ENCODE results near the gene PDE6G. TPM values are rescaled to one million over a fixed set of nuclear protein-coding genes. Genes with fewer than 3 reads are reported as not detected.

PDE6G gene
- total and polyA plus RNA-seq, 2 of the 13 experiments (the other 11 are each of a cell fraction or from before 2014, with no cell fraction given) = 1.4 to 6.7 TPM

DNA sequence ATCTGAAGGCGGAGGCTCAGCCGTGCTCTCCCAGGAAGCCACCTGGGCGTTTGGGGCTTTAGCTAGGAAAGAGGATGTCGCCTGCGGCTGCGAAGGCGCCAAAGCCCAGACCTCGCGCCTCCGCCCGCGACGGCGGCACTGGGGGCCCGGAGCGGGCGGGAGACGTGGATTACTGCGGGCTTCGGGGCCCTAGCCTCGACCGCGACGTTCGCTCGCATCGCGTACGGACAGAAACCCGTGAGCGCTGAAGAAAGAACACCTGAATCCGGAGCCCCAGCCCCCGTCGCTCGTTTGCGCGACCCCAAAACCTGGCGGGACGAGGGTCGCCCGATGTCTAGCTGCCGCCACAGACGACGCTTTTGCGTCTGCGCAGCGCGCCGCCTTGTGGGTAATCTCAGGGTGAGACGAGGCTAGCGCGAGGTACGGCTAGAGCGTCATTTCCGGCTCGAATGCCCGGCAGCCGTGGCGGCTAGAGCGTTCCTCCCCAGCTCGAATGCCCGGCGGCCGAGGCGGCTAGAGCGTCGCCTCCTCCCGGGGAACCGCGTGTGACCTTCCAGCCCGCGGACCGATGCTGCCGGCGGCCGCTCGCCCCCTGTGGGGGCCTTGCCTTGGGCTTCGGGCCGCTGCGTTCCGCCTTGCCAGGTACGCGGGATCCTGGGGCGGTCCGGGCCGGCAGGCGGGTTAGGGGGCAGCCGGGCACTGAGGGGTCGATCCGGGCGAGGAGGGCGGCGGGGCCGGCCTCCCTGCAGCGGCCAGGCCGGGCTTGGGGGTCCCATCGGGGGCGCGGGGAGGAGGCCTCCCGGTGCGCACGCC lies 46.8 kb upstream of the PDE6G start, which contains the start of gene MRPL12 (continued):
- no peak for TF ChIP-seq IKZF4 (CRISPR knock-in tag; IDR thresholded peaks at IDR 0.05; ENCODE audit: borderline replicate concordance, low read depth, not compliant biosample characterization)
- TF ChIP-seq SP140L (CRISPR knock-in tag; IDR thresholded peaks at IDR 0.05; ENCODE audit: borderline replicate concordance) = no peak; the same call in 1 of the 2 replicates
- peak; percentile 99 for TF ChIP-seq ZNF788 (CRISPR knock-in tag; IDR thresholded peaks at IDR 0.05; ENCODE audit: borderline replicate concordance)
- peak; percentile 85 for TF ChIP-seq FOXO1 (CRISPR knock-in tag; IDR thresholded peaks at IDR 0.05)
- TF ChIP-seq MEIS2 (CRISPR knock-in tag; IDR thresholded peaks at IDR 0.05) = peak; percentile 84; the same call in 1 of the 2 replicates
- peak; percentile 94; the same call in 1 of the 2 replicates for TF ChIP-seq ZNF589 (CRISPR knock-in tag; conservative IDR thresholded peaks at IDR 0.05)
- no peak for TF ChIP-seq RAD51 (IDR thresholded peaks at IDR 0.05; ENCODE audit: borderline replicate concordance)
- TF ChIP-seq ZNF441 (CRISPR knock-in tag; IDR thresholded peaks at IDR 0.05; ENCODE audit: borderline replicate concordance) = peak; percentile 81
- TF ChIP-seq ZNF572 (CRISPR knock-in tag; IDR thresholded peaks at IDR 0.05) = no peak; the same call in 1 of the 2 replicates
- no peak for TF ChIP-seq ZNF644 (CRISPR knock-in tag; IDR thresholded peaks at IDR 0.05; ENCODE audit: low read depth)
- TF ChIP-seq ZNF614 (CRISPR knock-in tag; IDR thresholded peaks at IDR 0.05; ENCODE audit: borderline replicate concordance) = peak; percentile 52; the same call in 1 of the 2 replicates
- TF ChIP-seq HNRNPUL1 (IDR thresholded peaks at IDR 0.05; ENCODE audit: low read depth, low read length) = no peak; the same call in 1 of the 2 replicates
- peak; percentile 88; the same call in 1 of the 3 replicates for TF ChIP-seq MXI1 (IDR thresholded peaks at IDR 0.05; ENCODE audit: borderline replicate concordance, low read depth, low read length)
- peak; percentile 98 for TF ChIP-seq DMAP1 (CRISPR knock-in tag; IDR thresholded peaks at IDR 0.05)
- peak; percentile 80 for TF ChIP-seq SP2 (CRISPR knock-in tag; IDR thresholded peaks at IDR 0.05)
- TF ChIP-seq ZBTB3 (CRISPR knock-in tag; IDR thresholded peaks at IDR 0.05; ENCODE audit: borderline replicate concordance, low read depth) = peak; percentile 73
- peak; percentile 83; the same call in 1 of the 2 replicates for TF ChIP-seq SNAI1 (CRISPR knock-in tag; IDR thresholded peaks at IDR 0.05; ENCODE audit: borderline replicate concordance)
- TF ChIP-seq, protein P1, sequence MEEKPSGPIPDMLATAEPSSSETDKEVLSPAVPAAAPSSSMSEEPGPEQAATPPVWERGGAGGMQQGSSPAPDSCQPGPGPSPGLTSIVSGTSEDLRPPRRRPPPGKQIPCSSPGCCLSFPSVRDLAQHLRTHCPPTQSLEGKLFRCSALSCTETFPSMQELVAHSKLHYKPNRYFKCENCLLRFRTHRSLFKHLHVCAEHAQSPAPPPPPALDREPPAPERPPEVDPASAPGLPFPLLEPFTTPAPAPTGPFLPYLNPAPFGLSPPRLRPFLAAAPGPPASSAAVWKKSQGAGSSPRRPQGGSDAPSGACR (CRISPR knock-in tag; IDR thresholded peaks at IDR 0.05) = peak; percentile 96
- no peak for TF ChIP-seq ZNF75D (CRISPR knock-in tag; IDR thresholded peaks at IDR 0.05; ENCODE audit: borderline replicate concordance)
- TF ChIP-seq, protein P2, sequence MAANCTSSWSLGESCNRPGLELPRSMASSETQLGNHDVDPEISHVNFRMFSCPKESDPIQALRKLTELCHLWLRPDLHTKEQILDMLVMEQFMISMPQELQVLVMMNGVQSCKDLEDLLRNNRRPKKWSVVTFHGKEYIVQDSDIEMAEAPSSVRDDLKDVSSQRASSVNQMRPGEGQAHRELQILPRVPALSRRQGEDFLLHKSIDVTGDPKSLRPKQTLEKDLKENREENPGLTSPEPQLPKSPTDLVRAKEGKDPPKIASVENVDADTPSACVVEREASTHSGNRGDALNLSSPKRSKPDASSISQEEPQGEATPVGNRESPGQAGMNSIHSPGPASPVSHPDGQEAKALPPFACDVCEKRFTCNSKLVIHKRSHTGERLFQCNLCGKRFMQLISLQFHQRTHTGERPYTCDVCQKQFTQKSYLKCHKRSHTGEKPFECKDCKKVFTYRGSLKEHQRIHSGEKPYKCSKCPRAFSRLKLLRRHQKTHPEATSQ (CRISPR knock-in tag; IDR thresholded peaks at IDR 0.05; ENCODE audit: borderline replicate concordance) = no peak
- TF ChIP-seq PCBP1 (IDR thresholded peaks at IDR 0.05; ENCODE audit: borderline replicate concordance, low read depth, low read length) = 0 out of 2 replicates have a peak, but pooled peaks have one; percentile 50
- TF ChIP-seq ATAD3A (CRISPR knock-in tag; IDR thresholded peaks at IDR 0.05) = no peak
- no peak; the same call in 1 of the 2 replicates for TF ChIP-seq ZNF83 (CRISPR knock-in tag; IDR thresholded peaks at IDR 0.05; ENCODE audit: borderline replicate concordance)
- peak; percentile 94 for TF ChIP-seq TBX2 (CRISPR knock-in tag; IDR thresholded peaks at IDR 0.05; ENCODE audit: borderline replicate concordance)
- no peak for TF ChIP-seq AKAP8 (CRISPR knock-in tag; IDR thresholded peaks at IDR 0.05)
- TF ChIP-seq ARID2 (CRISPR knock-in tag; IDR thresholded peaks at IDR 0.05; ENCODE audit: borderline replicate concordance) = 0 out of 2 replicates have a peak, but pooled peaks have one; percentile 61
- TF ChIP-seq, protein P3, sequence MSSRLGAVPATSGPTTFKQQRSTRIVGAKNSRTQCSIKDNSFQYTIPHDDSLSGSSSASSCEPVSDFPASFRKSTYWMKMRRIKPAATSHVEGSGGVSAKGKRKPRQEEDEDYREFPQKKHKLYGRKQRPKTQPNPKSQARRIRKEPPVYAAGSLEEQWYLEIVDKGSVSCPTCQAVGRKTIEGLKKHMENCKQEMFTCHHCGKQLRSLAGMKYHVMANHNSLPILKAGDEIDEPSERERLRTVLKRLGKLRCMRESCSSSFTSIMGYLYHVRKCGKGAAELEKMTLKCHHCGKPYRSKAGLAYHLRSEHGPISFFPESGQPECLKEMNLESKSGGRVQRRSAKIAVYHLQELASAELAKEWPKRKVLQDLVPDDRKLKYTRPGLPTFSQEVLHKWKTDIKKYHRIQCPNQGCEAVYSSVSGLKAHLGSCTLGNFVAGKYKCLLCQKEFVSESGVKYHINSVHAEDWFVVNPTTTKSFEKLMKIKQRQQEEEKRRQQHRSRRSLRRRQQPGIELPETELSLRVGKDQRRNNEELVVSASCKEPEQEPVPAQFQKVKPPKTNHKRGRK (CRISPR knock-in tag; IDR thresholded peaks at IDR 0.05) = no peak
